IPS-11a (cell line): ENCODE data around the gene IQGAP2.
"Not testable (repeated sequence)": the region's sequence is repeated elsewhere in the genome, so short reads cannot be mapped to it uniquely, and the experiment has no call there.

Source experiments
- H3K4me3 ChIP-seq: one replicate; pipeline ENCODE4 v1.5.1; 2013; ENCODE audit warnings: low read depth, low read length, control low read depth

The IQGAP2 gene

GRCh38 chr5:76641514-76642120, 238.5 kb downstream of the IQGAP2 start:
- no peak overlapping the region for H3K4me3 ChIP-seq

DNA sequence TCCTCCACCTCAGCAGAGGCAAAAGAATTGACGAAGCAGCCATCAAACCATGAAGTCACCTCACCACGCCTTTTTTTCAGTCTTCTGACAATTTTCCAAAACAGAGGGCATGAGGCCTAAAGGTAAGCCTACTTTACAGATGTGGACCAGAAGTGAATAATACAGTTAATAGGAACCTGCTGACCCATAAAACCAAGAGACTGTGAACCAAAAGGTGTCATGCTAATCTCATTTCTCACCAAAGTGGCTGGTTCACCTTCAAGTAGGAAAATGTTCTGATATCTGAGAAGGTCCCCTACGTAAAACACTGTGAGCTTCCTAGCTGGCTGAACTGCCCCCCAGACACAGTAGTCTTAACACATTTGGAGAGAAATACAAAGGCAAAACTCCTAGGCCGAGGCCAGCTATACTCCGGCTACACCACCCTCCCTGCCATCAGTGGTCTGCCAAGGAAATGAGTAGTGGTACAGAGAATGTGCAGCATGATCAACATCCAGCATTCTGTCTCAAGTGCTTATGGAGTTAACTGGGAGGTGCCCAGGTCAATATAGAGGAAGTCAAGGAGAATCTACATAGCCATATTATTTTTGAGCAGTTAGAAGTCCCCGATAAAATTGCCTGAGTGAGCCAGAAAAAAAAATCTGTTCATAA, 239.4 kb downstream of the IQGAP2 start:
- no peak overlapping the region for H3K4me3 ChIP-seq

DNA sequence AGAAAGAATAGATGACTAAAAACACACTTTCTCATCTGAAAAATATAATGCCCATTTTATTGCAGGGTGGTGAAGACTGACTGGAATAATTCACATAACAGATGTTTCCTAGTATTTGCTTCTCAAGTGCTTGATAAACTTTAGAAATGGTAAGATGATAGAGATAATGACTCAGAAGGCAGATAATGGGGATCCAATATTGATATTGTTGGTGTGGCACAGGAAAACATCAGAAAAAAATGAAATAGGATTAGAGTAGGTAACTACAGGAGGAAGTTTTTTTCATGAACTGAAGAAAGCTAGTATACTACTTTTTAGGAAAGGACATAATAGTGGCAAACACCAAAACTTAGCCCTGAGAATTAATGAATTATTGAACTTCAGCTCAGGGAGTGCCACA, 240.3 kb downstream of the IQGAP2 start:
- no peak overlapping the region for H3K4me3 ChIP-seq

DNA sequence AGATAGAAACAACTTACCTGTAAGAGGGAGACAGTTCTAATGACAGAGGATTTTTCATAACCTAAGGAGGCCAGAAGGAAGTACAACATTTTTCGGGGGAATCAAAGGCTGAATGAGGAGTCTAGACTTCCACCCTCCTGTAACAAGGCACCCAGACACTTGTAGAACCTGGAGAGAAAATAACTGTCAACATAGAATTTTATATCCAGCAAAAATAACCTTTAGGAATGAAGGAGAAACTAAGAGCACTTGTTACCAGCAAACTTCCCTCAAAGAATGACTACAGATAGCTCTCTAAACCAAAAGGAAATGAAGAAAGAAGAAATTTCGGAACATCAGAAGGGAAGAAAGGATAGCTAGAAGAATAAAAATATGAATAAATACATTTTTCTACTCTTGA, 246.1 kb downstream of the IQGAP2 start:
- H3K4me3 ChIP-seq = no peak overlapping the region

DNA sequence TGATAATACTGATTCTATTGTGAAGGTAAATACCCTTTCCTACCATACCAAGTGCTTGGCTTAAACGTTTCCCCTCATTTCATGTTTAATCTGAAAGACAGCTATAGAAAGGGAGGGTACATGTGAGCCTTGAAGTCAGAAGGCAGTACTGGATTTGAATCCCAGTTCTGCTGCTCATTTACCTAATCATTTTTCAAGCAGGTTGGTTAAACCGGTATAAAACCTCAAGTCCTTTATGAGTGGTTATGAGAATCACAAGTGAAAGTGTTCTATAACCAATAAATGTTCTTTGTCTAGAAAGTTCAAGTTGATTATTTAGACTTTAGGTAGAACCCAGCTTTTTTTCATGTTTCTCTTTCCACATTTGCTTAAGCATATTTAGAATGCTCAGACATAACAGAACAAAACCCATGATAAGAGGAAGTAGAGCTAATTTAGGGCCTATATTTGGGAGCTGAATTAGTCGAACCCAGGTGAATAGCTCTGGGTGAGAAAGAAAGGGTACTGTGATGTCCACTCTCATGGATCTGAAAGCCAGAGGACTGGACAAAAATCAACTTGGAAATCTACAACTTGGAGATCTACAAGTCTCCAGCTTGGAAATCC, 249.8 kb downstream of the IQGAP2 start:
- no peak overlapping the region for H3K4me3 ChIP-seq

DNA sequence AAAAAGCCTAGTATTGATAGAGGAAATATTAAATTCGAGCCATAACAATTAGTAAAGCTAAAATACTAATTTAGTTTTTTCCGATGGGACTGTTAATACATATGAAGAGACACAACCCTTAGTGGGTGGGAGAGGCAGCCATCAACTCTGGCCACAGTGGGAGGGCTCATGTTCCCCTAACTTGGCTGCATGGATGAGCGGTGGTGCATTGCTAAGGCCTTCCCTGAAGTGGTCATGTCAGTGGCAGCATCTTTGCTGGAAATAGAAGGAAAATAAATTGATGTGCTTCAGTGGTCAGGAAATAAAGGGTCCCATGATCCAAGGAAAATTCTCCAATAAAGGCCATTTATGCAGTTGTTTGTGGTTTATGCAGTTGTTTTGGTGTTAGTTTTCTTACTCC, 254.0 kb downstream of the IQGAP2 start:
- no peak overlapping the region for H3K4me3 ChIP-seq

DNA sequence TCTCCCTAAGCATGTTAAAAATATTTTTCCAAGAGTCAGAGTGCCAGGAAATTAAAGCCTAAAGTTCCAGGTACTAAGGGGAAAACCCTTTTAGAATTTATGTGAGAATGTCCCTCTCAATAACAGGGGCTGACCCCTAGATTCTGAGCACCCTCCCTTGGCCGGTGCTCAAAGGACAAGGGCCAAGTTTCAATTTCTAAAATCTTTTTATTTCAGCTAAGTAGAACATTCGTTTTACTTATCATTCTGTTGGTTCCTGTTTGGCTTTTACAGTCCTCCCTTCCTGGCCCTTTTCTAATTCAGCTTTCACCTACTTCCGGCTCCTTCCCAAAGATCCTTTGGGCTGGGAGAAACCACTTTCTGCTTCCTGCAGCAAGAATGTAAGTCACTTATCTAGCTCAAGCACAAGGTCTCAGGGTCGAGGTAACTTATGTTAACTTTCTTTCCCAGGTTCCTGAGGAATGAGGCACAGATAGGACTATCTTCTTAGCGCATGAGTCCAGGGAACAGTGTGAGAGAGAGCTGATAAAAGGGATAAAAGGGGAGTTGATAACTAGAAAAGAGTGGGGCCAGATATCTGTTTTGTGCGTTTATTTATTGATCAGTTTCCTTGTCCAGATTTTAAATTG, 254.7 kb downstream of the IQGAP2 start:
- no peak overlapping the region for H3K4me3 ChIP-seq

DNA sequence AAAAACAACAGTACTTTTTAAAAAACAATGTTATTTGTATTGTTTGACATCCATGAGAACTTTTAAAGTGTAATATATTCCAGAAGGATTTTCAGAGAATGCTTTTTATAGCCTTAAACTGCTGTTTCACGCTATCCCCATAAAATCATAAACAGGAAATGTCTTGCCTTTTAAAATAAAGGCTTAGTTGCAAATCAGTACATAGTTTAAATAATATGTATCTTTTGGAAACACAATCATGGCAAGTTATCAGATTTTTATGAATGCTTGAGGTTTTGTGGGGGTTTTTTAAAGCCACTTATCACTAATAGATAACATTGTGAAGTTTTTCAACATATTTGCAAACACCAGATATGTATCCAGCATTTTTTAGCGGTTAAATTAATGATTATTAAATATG, 257.3 kb downstream of the IQGAP2 start:
- no peak overlapping the region for H3K4me3 ChIP-seq

DNA sequence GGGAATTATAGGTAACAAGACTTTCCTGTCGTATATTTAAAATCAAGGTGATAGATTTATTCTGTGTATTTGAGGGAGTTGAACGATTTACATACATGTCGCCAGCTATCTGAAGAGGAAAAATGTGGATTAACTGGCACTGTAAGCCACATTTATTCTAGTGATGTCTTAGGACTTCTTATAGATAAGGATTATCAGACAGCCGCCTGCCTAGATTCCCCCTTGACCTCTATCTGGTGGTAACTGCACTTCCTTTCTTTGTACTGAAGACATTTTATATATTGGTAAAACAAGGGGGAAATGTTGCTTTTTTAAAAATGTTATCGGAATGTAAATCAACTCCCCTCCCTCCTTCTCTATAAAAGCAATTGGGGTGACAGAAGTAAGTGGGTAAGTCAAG, 259.4 kb downstream of the IQGAP2 start:
- no peak overlapping the region for H3K4me3 ChIP-seq

DNA sequence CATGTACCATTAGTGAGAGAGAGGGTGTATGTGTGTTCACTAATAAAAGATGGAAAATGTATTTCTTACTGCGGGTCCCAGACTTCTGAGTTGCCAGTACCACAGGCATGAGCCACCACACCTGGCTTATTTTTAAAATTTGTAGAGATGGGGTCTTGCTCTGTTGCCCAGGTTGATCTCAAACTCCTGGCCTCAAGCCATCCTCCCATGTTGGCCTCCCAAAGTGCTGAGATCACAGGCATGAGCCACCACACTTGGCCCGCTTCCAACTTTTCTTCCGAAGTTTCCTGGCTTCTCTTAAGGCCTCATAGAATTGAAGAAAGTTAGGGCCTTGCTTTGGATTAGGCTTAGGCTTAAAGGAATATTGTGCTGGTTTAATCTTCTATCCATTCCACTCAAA, 260.5 kb downstream of the IQGAP2 start:
- H3K4me3 ChIP-seq = no peak overlapping the region

DNA sequence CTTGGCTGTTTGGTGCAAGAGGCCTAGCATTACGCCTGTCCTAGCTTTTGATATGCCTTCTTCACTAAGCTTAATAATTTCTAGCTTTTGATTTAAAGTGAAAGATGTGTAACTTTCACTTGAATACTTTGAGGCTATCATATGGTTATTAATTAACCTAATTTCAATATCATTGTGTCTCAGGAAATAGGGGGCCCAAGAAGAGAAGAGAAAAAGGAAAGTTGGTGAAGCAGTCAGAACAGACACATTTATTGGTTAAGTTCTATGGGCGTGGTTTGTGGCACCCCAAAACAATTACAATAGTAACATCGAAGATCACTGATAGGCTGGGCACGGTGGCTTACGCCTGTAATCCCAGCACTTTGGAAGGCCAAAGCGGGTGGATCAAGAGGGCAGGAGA, 261.0 kb downstream of the IQGAP2 start:
- no peak overlapping the region for H3K4me3 ChIP-seq

GRCh38 chr5:76667495-76667894, 264.4 kb downstream of the IQGAP2 start:
- H3K4me3 ChIP-seq = no peak overlapping the region

DNA sequence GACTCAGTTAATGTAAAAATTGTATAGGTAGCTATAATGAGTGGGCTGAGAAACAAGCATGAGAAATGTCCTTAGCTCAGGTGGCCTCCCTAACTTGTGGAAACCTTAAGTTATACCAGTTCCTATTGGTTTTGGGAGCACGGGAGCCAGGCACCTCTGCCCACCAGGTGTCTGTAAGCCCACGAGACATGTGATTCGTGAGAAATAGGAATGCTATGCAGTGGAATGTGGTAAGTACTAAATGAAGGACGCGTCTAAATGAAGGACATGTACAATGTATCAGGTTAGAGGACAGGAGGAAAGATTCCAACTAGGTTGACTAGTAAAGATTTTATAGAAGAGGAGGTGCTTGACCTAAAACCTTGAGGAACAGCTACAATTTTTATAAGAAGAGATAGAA, 266.2 kb downstream of the IQGAP2 start:
- H3K4me3 ChIP-seq = no peak overlapping the region

DNA sequence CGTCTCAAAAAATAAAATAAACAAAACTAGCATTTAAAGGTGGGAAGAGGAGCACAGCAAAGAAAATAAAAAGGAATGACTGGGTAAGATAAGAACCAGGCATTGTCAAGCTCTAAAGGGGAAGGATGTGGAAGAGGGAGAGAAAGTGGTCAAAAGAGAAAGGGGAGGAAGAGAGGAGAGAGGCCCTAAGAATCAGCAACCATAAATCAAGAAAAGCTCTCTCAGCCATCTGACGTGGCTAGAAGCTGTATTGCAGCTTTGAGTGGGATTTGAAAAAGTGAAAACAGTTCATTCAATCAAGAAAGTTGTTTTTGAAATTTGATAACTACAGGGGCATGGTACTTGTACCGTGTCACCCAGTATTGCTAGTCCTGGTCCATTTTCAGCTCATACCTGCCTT, 267.4 kb downstream of the IQGAP2 start:
- no peak overlapping the region for H3K4me3 ChIP-seq

- no peak overlapping the region for H3K4me3 ChIP-seq
Measured at GRCh38 chr5:76672242-76672641, 269.2 kb downstream of the IQGAP2 start.

DNA sequence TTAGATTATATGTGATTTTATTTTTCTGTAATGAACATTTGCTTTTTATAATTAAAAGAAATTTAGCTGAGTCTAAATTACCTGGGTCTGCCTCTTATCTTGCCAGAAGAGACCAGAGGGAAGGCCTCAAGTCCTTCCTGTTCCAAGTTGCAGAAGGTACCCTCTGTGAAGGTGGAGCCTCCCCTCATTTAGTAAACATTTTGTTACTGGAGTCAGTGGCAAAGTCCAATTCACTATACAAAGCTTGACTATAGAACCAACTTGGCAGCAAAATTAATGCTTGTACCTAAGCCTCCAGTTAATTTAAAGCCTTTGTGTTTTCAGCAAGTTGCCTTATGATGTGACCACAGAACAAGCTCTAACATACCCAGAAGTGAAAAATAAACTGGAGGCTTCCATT, 270.0 kb downstream of the IQGAP2 start:
- no peak overlapping the region for H3K4me3 ChIP-seq

- no peak overlapping the region for H3K4me3 ChIP-seq
Measured at GRCh38 chr5:76674330-76675066, 271.4 kb downstream of the IQGAP2 start.

DNA sequence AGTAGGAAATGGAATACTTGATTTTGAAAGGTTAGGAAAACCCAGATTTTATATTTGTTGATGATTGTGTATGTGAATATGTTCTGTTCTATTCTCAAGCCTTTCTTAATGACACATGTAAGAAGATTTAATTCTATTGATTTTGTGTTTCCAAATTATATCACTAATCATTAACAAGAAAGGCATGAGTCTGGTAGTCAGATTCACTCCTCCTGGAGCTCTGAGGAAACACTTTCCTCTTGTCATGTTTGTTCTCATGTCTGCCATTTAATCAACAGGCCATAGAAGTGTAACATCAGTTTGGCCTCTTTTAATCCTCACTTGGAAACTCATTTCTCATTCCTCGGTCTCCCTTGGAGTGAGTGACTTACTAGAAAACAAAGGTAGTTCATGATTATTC, 272.3 kb downstream of the IQGAP2 start:
- no peak overlapping the region for H3K4me3 ChIP-seq

GRCh38 chr5:76677849-76678472, 274.9 kb downstream of the IQGAP2 start:
- no peak overlapping the region for H3K4me3 ChIP-seq

DNA sequence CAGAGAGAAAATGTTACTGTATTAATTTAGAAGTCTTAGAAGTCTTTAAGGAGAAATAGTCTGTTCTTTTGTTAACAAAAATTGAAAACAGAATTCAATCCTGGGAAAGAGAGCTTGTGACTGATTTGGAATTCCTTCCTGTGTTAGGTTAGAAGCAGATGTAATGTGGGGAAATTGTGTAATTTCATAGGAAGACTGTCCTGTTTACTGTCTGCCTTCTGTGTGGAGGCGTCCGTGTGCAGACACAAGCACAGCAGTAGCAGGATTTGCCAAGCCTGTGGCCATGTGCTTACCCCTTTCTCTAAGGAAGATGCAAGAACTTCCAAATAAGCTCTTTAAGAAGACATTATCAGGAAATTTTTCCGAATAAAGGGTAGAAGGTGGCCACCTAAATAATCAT, 276.1 kb downstream of the IQGAP2 start:
- H3K4me3 ChIP-seq = no peak overlapping the region

GRCh38 chr5:76680826-76681225, 277.7 kb downstream of the IQGAP2 start:
- H3K4me3 ChIP-seq = not testable (repeated sequence)
